PC-3 (cell line): ENCODE results near the gene GSG1.

ENCODE experiments used
- CTCF ChIP-seq: fragments of 300-600 bp; sonication (generic); conservative IDR thresholded peaks from 2 replicates; pipeline ENCODE4 v1.5.1; 2017; ENCODE audit warnings: antibody characterized with exemption, low read depth, mild to moderate bottlenecking, low read length
- EZH2phosphoT487 ChIP-seq: fragments of 300-600 bp; sonication (generic); IDR thresholded peaks from 2 replicates; pipeline ENCODE4 v1.6.1; 2018; ENCODE audit warnings: mild to moderate bottlenecking, antibody characterized with exemption, low read length, borderline replicate concordance

DNA sequence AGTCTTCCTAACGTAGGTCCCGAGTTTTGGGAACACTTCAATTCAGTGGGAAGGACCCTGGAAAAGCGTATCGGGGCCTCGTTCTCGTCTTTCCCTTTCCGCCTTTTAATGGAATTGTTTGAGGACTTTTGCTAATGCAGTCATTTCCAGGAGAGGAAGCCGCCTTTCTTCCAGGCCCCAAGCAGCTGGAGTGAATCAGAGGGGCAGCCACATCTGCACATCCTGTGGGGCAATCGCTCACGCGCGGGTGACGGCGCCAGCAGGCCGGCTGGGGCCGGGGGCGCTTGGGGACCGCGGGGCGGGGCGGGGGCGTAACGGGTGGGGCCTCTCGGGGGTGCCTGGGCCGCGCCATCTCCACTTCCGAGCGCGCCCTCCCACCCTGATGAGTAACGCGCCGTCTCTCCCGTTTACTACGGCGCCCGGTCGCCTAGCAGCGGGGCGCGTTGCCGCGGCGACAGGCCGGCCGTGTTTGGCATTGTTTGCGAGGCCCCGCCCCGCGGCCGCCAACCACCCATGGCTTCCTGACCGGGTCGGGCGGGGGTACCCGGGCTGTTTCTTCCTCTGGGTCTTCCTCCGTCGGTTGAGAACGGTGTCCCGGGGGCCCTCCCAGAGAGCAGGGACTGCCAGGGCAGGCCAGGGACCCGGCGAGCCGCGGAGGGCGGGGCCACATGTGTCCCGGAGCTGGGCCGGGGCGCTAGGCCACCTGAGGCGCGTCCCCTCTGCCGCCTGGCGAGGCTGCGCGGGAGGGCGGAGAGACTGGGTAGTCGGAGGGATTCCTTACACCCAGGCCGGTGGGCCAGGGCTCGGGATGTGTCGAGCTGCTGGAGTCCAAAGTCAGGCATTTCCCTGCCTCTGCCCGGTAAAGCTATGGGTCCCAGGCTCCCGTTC is 2.3 kb downstream of the GSG1 start:
- TF ChIP-seq EZH2phosphoT487 (no peak), CTCF (no peak)
